ENCODE data around the gene SPTLC3. TPM values are rescaled to one million over a fixed set of nuclear protein-coding genes. Genes with fewer than 3 reads are reported as not detected.

Gene SPTLC3
- total and polyA plus RNA-seq, 2 experiments from 2014 or later: 0.52 to 0.66 TPM

DNA sequence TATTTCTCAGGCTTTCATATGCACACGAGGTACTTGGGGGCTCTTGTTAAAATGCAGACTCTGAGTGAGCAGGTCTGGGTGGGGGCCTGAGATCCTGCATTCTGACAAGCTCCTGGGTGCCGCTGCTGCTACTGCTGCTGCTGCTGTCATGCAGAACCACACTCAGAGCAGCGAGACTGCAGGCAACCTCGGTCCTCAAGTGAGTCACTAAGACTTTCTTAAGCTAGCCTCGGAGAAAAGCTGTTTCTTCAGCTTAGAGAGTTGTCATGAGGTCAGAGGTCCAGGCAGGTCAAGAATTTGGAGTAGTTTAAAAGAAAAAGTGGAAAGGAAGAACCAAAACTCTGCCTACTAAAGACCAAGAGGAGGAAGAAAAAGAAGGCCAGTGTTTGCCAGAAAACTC lies 92.9 kb downstream of the SPTLC3 start:
- no peaks in the 10 kb centered on the region for H3K9me3 Mint-ChIP-seq
- TF ChIP-seq REST (IDR thresholded peaks at IDR 0.05; ENCODE audit: unreplicated experiment) (no peak), ZNF331 (CRISPR knock-in tag; IDR thresholded peaks at IDR 0.05; ENCODE audit: low read depth) (no peak), CTCF (conservative IDR thresholded peaks at IDR 0.05; ENCODE audit: low read depth in 2 of 2) (no peak), JUNB (IDR thresholded peaks at IDR 0.05; ENCODE audit: unreplicated experiment) (no peak), EZH2 (IDR thresholded peaks at IDR 0.05; ENCODE audit: low read depth, unreplicated experiment) (no peak), NANOG (IDR thresholded peaks at IDR 0.05; ENCODE audit: borderline replicate concordance) (no peak)
- TF ChIP-seq, protein P1, sequence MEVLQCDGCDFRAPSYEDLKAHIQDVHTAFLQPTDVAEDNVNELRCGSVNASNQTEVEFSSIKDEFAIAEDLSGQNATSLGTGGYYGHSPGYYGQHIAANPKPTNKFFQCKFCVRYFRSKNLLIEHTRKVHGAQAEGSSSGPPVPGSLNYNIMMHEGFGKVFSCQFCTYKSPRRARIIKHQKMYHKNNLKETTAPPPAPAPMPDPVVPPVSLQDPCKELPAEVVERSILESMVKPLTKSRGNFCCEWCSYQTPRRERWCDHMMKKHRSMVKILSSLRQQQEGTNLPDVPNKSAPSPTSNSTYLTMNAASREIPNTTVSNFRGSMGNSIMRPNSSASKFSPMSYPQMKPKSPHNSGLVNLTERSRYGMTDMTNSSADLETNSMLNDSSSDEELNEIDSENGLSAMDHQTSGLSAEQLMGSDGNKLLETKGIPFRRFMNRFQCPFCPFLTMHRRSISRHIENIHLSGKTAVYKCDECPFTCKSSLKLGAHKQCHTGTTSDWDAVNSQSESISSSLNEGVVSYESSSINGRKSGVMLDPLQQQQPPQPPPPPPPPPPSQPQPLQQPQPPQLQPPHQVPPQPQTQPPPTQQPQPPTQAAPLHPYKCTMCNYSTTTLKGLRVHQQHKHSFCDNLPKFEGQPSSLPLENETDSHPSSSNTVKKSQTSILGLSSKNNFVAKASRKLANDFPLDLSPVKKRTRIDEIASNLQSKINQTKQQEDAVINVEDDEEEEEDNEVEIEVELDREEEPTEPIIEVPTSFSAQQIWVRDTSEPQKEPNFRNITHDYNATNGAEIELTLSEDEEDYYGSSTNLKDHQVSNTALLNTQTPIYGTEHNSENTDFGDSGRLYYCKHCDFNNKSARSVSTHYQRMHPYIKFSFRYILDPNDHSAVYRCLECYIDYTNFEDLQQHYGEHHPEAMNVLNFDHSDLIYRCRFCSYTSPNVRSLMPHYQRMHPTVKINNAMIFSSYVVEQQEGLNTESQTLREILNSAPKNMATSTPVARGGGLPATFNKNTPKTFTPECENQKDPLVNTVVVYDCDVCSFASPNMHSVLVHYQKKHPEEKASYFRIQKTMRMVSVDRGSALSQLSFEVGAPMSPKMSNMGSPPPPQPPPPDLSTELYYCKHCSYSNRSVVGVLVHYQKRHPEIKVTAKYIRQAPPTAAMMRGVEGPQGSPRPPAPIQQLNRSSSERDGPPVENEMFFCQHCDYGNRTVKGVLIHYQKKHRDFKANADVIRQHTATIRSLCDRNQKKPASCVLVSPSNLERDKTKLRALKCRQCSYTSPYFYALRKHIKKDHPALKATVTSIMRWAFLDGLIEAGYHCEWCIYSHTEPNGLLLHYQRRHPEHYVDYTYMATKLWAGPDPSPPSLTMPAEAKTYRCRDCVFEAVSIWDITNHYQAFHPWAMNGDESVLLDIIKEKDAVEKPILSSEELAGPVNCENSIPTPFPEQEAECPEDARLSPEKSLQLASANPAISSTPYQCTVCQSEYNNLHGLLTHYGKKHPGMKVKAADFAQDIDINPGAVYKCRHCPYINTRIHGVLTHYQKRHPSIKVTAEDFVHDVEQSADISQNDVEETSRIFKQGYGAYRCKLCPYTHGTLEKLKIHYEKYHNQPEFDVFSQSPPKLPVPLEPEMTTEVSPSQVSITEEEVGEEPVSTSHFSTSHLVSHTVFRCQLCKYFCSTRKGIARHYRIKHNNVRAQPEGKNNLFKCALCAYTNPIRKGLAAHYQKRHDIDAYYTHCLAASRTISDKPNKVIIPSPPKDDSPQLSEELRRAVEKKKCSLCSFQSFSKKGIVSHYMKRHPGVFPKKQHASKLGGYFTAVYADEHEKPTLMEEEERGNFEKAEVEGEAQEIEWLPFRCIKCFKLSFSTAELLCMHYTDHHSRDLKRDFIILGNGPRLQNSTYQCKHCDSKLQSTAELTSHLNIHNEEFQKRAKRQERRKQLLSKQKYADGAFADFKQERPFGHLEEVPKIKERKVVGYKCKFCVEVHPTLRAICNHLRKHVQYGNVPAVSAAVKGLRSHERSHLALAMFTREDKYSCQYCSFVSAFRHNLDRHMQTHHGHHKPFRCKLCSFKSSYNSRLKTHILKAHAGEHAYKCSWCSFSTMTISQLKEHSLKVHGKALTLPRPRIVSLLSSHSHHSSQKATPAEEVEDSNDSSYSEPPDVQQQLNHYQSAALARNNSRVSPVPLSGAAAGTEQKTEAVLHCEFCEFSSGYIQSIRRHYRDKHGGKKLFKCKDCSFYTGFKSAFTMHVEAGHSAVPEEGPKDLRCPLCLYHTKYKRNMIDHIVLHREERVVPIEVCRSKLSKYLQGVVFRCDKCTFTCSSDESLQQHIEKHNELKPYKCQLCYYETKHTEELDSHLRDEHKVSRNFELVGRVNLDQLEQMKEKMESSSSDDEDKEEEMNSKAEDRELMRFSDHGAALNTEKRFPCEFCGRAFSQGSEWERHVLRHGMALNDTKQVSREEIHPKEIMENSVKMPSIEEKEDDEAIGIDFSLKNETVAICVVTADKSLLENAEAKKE (CRISPR knock-in tag; IDR thresholded peaks at IDR 0.05): no peak
- Histone ChIP-seq H3K9me2 (ENCODE audit: insufficient read depth) (no peaks in the 10 kb centered on the region), H3K4me2 (no peak overlapping the region), H3K4me1 (ENCODE audit: insufficient read depth) (peaks cover 13% of the 10 kb centered on the region; the same call in 1 of the 2 replicates), H2AFZ (no peak overlapping the region), H3K36me3 (ENCODE audit: insufficient read depth) (no peaks in the 10 kb centered on the region), H3K4me3 (no peak overlapping the region), H3K79me2 (replicated peaks; ENCODE audit: insufficient read depth) (no peaks in the 10 kb centered on the region), H4K20me1 (replicated peaks; ENCODE audit: insufficient read depth) (no peaks in the 10 kb centered on the region), H3K27ac (ENCODE audit: low read depth) (no peak overlapping the region), H3F3A (replicated peaks; ENCODE audit: low read depth) (no peaks in the 10 kb centered on the region), H3K27me3 (ENCODE audit: insufficient read depth) (no peaks in the 10 kb centered on the region)
- no peaks in the 10 kb centered on the region for H3K27me3 Mint-ChIP-seq (ENCODE audit: insufficient read depth, low read depth, poor library complexity)
- H3K36me3 Mint-ChIP-seq (ENCODE audit: low read depth): no peaks in the 10 kb centered on the region
- H3K4me3 Mint-ChIP-seq: no peak overlapping the region
- H3K4me1 Mint-ChIP-seq: peaks cover 23% of the 10 kb centered on the region
- ATAC-seq (no peak), DNase-seq (ENCODE audit: low spot score) (no peak)
- H3K27ac Mint-ChIP-seq: no peak overlapping the region
